ENCODE measurements around the gene COPS2.
A peak's percentile ranks its signal among the peaks of the same experiment; 100 is the strongest.
"Not testable (repeated sequence)": the region's sequence is repeated elsewhere in the genome, so short reads cannot be mapped to it uniquely, and the experiment has no call there.

COPS2 gene

GRCh38 chr15:49155110-49155833 lies at the start of gene COPS2:
TSS of gene COPS2 (minus strand) at chr15:49155599. CDS start at chr15:49155578, 21 bp downstream.
- TF ChIP-seq POLR2A (IDR thresholded peaks at IDR 0.05; ENCODE audit: low read length) (peak; percentile 93), GATA1 (IDR thresholded peaks at IDR 0.05; ENCODE audit: low read depth, low read length) (no peak)
- DNase-seq = peak; percentile 99

DNA sequence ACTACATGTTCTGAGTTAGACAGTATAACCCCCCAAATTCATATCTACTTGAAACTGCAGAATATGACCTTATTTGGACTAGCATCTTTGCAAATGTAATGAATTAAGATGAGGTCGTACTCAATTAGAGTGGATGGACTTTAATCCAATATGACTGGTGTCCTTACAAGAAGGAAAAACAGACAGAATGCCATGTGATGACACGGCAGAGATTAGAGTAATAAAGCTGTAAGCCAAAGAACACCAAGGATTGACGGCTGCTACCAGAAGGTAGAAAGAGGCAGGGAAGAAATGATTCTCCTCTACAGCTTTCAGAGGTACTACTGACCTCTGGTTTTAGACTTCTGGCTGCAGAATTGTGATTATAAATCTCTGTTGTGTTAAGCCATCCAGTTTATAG lies 44.9 kb upstream of the COPS2 start:
- TF ChIP-seq POLR2A (IDR thresholded peaks at IDR 0.05; ENCODE audit: low read length) (no peak), GATA1 (IDR thresholded peaks at IDR 0.05; ENCODE audit: low read depth, low read length) (no peak)
- DNase-seq = no peak

GRCh38 chr15:49199666-49200065 lies 44.3 kb upstream of the COPS2 start:
- no peak for DNase-seq
- no peak for TF ChIP-seq POLR2A (IDR thresholded peaks at IDR 0.05; ENCODE audit: low read length)
- no peak for TF ChIP-seq GATA1 (IDR thresholded peaks at IDR 0.05; ENCODE audit: low read depth, low read length)

- no peak for TF ChIP-seq GATA1 (IDR thresholded peaks at IDR 0.05; ENCODE audit: low read depth, low read length)
- TF ChIP-seq POLR2A (IDR thresholded peaks at IDR 0.05; ENCODE audit: low read length) = no peak
- DNase-seq = no peak
Observed at GRCh38 chr15:49196856-49197255, 41.5 kb upstream of the COPS2 start.

DNA sequence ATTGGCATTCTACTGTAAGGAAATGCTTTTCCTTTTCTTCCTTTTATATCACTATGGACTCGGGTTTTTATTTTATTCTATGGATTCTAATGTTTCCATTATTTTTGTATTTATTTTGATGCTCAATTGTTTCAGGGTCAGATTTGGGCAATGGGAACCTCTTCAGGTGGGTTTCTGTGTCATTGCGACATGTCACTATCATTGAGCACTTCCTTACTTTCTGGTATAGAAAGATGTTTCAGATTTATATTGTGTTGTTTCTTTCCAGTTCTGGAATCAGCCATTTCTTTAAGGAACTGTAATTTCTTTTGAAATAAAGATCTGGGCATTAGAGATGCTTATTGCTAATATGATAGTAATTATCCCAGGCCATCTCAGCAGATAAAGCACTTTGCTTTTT lies 36.5 kb upstream of the COPS2 start:
- no peak for TF ChIP-seq POLR2A (IDR thresholded peaks at IDR 0.05; ENCODE audit: low read length)
- no peak for TF ChIP-seq GATA1 (IDR thresholded peaks at IDR 0.05; ENCODE audit: low read depth, low read length)
- DNase-seq = no peak

- TF ChIP-seq GATA1 (IDR thresholded peaks at IDR 0.05; ENCODE audit: low read depth, low read length) (no peak), POLR2A (IDR thresholded peaks at IDR 0.05; ENCODE audit: low read length) (no peak)
- DNase-seq = peak; percentile 8
Observed at GRCh38 chr15:49190586-49190985, 35.2 kb upstream of the COPS2 start.

- no peak for TF ChIP-seq GATA1 (IDR thresholded peaks at IDR 0.05; ENCODE audit: low read depth, low read length)
- TF ChIP-seq POLR2A (IDR thresholded peaks at IDR 0.05; ENCODE audit: low read length) = no peak
- DNase-seq = peak in 1 of 2 experiments; percentile 9
Observed at GRCh38 chr15:49189631-49190030, 34.2 kb upstream of the COPS2 start.

DNA sequence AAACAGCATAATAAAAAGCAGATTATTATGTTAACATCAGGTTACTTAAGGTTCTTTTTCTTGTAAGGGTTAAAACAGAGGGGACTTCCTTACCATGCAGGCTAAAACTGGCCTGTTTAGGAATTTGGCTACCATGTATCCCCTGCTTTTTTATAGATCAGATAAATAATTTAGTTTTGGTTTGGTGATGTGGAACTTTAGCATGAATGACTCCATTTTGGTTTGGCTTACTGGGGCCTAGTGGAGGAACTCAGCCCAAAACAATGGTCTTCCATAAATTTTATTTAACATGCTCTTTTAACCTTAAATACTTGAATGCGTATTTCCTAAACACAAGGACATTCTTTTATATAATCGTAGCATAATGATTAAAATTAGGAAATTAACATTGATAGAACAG lies 33.5 kb upstream of the COPS2 start:
- TF ChIP-seq POLR2A (IDR thresholded peaks at IDR 0.05; ENCODE audit: low read length) (no peak), GATA1 (IDR thresholded peaks at IDR 0.05; ENCODE audit: low read depth, low read length) (no peak)
- no peak for DNase-seq

DNA sequence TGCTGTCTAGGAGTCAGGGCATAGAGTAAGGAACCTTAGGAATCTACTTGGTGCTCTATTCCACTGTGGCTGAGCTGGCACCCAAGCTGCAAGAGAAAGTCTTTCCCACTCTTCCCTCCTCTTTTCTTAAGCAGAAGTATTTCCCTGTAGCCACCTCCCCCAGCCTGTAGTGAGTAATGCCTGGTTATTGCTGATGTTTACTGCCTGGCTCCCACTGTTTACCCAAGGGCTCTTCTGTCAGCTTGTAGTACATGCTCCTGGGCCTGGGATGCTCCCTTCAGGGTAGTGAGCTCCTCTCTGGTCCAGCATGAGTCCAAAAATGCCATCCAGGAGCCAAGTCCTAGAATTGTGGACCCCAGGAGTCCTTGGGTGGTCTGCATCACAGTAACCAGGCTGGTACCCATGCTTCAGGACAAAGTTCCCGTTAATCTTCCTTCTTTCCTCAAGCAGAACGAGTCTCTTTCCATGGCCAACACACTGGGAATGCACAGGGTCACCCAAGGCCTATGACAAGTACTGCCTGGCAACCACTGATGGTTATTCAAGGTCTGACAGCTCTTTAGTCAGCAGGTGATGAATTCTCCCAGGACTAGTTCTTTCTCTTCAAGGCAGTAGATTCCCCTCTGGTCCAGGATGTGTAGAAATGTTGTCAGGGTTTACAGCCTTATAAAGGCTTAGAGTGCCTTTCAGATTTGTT lies 32.3 kb upstream of the COPS2 start:
- TF ChIP-seq POLR2A (IDR thresholded peaks at IDR 0.05; ENCODE audit: low read length) = no peak
- TF ChIP-seq GATA1 (IDR thresholded peaks at IDR 0.05; ENCODE audit: low read depth, low read length) = no peak
- DNase-seq = no peak

GRCh38 chr15:49185473-49185872 lies 30.1 kb upstream of the COPS2 start:
- DNase-seq = no peak
- no peak for TF ChIP-seq GATA1 (IDR thresholded peaks at IDR 0.05; ENCODE audit: low read depth, low read length)
- no peak for TF ChIP-seq POLR2A (IDR thresholded peaks at IDR 0.05; ENCODE audit: low read length)

- not testable (repeated sequence) for DNase-seq
Observed at GRCh38 chr15:49183741-49184140, 28.3 kb upstream of the COPS2 start.

GRCh38 chr15:49182128-49182527 lies 26.7 kb upstream of the COPS2 start:
- TF ChIP-seq GATA1 (IDR thresholded peaks at IDR 0.05; ENCODE audit: low read depth, low read length) = no peak
- TF ChIP-seq POLR2A (IDR thresholded peaks at IDR 0.05; ENCODE audit: low read length) = no peak
- DNase-seq = no peak

DNA sequence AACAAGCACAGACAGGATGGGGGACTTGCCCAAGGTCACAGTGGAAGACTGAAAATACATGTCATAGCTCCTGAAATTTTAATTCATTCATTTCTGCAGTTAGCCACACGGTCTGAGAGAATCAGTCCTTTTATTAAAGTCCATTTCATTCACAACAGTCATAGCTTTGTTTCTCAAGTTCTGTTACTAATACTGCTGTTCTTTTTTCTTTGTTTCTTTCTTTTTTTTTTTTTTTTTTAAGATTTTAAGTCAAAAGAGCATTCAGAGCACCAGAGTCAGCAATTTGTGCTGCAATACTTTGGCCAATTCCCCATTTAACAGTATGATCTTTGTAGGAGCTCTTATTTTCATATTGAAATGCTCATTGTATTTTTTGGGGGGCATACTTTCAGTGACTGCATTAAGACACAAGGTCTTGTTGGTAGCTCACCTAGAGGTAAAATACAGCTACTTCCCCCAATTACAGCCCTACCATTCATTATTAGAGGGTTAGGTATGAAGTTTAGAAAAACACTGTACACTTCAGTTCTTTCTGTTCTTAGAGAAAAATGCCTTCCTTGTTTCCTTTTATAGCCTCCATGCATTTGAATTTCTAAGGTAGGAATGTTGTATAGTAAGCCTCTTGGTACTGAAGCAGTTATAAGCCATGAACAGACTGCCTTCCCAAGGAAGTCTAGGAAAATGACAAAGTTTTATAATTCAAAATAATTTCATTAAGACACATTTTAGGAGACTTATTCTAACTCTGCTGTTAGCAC lies 24.2 kb upstream of the COPS2 start:
- no peak for TF ChIP-seq GATA1 (IDR thresholded peaks at IDR 0.05; ENCODE audit: low read depth, low read length)
- no peak for TF ChIP-seq POLR2A (IDR thresholded peaks at IDR 0.05; ENCODE audit: low read length)
- no peak for DNase-seq

GRCh38 chr15:49178497-49178896 lies 23.1 kb upstream of the COPS2 start:
- peak; percentile 15 to 57 for DNase-seq
- TF ChIP-seq GATA1 (IDR thresholded peaks at IDR 0.05; ENCODE audit: low read depth, low read length) (no peak), POLR2A (IDR thresholded peaks at IDR 0.05; ENCODE audit: low read length) (no peak)

- peak in 1 of 2 experiments; percentile 43 for DNase-seq
Observed at GRCh38 chr15:49175582-49176397, 20.4 kb upstream of the COPS2 start.
